A172 (cell line): ENCODE measurements around the gene MAPKAPK3. TPM values are rescaled to one million over a fixed set of nuclear protein-coding genes. Genes with fewer than 3 reads are reported as not detected.

Source experiments
- DNase-seq: peaks from one replicate; pipeline ENCODE4 v3.0.0-alpha.2; 2015; ENCODE audit warnings: low spot score
- total RNA-seq: library from RNA; depleted of rRNA; stranded (reverse); fragments of >200 nt; shearing (Covaris generic); gene quantifications from 2 replicates; pipeline ENCODE4 v1.2.3, GENCODE V29; 2014

The MAPKAPK3 gene
- total RNA-seq, 1 experiment from 2014 or later = 78.1 TPM

DNA sequence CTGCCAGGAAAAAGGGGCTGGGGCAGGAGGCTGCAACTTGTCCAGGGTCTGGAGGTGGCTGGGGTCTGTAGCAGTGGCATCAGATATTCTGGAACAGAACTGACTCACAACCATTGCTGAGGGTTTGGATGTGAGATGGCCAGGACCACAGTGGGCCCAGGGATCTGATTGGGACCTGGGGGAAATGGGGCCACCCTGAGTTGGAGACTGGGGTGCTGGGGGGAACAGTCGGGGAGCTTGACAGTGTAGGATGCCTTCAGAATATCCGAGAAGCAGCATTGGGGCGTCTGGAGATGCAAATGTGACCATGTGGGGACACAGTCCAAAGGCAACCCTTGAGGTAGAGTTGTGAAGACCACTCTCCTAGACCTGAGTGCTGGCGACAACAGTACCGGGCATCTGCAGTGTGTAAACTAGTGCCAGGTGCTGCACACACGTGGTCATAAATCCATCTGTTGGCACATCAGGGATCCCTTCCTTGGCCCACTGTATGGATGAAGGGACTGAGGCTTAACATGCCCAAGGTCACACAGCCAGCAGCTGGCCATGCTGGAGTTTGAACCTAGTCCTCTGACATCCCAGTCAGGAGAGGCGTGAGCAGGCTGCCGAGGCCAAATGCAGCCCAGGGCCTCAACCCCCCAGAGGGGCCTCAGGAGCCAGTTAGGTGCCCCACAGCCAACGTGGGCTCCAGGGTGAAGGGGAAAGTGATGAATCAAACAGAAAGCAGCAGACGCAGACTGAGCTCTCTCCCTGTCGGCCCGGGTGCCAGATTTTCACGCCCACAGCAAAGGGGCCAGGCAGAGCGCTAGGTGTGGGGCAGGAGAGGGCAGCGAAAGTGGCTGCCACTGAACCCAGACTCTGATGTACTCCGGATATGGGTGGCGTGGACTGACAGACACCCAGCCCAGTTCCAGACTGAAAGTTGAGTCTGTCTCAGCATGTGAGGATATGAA is 28.9 kb upstream of the MAPKAPK3 start:
- no peak for DNase-seq

DNA sequence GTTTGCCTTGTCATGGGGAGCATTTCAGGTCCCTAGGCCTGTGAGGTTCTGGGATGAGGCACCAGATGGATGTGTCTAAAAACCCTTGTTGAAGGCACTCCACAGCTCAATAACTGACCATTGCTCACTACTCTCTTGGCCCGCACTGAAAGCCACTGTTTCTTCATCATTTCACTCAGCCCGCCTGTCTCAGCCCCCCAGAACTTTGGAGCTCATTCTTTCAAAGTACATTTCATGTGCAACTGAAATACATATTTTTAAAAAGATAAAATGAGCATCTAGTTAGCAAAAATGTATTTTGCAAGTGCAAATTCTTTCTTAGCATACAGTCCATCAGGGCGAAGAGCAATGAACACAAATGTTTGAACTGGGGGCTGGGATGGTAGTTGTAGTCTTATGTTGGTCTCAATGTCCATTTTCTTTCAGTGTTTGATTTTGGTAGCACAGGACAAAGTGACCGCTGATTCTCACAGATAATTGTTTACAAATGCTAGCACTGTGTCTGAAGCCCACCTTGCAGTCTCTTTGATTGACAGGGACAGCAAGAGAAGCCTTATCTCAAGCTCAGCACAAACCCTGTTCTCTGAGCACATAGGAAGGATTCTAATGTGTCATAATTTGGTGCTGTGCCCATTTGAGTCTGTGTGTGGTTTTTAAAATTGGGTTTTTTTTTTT is 28.1 kb upstream of the MAPKAPK3 start:
- DNase-seq = no peak

DNA sequence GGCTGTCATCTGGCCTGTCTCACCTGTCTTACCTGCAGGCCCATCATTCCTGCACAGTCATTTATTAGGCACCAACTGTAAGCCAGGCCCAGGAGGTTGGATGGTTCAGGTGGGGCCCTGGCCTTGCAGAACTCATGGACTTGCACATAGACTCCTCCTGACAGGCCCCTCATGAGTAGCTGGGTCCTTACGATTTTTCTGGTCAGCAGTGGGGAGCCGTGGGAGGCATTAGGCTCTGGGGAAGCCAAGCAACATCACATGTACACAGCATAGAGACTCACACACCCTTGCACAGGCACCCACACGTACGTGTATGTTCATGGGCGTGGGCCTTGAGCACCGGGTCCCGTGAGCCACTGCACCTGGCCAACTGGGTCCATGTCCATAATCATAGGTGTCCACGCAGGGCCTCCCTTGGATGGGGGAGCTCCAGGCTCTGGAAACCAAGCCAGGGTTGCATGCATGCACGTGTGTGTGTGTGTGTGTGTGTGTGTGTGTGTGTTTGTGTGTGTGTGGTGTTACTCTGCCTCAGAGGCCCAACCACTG is 25.7 kb upstream of the MAPKAPK3 start:
- DNase-seq = no peak

DNA sequence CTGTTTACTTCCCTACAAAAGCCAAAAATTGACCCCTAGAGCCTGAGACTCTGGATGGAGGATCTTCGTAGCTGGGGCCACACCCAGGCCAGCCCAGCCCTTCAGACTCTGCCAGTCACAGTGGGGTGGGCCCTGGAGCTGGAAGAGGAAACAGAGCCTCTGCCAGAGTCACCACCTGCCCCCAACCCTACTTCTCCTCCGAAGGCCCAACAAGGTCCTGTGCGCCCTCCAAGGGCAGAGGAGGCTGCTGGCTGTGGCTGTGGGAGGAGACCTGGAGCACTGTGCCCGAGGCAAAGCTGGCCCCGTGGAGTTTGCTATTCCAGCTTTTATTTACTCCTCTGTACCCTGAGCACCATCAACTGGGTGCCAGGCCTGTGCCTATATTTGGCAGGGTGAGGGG is 24.4 kb upstream of the MAPKAPK3 start:
- DNase-seq = no peak

DNA sequence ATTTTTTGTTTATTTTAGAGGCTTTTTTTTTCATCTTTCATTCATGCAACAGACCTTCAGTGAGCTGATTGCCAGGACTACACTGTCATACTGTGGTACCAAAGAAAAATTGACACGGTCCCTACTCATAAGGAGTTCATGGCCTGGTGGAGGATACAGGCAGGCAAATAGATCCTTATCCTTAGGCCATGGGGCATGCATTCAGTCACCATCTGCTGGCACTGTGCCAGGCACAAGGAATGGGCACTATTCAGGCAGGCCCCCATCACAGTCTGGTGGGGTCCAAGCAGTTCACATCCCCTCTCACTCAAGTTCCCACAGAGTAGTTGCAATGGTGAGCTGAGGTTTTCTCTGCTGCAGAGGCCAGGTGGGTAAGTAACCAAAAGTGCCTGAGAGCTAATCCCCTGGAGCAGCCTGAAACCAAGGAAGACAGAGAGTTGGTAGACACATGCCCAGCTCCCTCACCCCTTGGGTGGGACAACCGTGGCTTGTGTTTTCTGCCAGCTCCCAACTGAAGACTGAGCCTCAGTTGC is 22.6 kb upstream of the MAPKAPK3 start:
- DNase-seq = no peak

DNA sequence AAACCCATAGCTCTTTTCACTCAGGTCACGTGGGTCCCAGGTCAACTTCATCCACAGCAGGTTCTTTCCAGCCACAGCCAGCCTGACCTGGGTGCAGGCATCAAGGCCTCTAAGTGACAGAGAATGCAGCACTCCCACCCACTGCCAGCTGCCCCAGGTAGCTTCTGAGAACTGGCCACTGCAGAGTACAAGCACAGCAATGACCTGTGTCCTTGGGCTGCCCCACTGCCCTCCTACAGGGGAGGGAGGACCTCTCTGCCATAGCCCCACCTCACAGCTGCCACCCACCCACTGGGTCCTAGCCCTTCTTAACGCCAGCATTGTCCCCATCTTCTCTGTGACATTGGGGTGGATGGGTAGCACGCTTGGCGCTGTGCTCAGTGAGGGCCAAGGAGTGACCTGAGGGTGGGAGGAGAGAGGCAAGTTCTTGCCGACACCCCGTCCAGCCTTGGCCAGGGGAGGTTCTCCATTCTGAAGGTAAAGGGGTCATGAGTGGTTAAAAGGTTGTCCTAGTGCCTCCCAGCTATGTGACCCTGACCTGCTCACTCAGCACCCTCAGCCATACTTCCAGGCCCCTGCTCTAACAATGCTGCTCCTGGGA is 17.7 kb upstream of the MAPKAPK3 start:
- DNase-seq = no peak

DNA sequence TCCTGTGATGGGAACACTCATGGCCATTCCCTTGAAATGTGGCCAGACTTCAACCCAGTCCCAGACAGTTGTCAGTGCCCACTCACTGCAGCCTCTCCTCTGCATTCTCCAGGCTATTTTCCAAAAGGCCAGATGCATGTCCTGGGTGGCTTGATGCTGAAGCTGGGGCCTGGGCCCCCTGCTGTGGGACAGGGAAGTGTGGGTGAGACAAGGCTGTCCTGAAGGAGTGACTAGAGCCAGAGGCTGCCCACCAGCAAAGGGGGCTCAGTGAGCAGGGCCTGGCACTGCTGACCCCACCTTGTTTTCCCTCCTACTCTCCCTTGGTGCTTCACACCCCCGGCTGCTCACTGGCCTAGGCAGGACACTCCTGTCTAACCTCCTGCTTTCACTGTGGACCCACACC is 17.2 kb upstream of the MAPKAPK3 start:
- DNase-seq = no peak

DNA sequence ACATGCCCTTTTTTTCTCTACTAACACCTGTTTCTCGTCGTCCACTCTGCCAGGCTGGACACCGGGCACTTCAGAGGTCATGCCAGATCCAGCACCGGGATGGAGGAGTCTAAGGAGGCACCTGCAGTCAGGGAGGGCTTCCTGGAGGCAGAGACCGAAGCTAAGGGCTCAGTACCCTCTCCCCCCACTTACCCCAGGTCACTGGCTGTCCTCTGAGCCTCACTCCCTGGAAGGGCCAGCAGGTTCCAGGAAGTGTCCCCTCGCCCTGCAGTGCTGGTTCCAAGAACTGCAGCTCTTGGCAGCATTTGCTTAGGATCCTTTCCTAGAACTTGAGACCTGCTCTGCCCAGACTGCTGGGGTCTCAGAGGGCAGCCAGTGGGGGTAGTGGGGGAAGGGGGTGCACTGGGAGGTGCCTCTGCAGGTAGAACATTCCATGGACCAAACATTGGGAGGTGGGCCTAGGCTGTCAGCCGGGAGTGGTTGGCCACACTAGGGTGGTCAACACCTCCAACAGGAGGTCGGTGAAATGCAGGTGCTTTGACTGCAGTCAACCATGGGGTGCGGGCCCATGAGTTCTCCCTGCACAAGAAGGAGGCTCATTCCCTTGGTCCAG is 16.7 kb upstream of the MAPKAPK3 start:
- no peak for DNase-seq

DNA sequence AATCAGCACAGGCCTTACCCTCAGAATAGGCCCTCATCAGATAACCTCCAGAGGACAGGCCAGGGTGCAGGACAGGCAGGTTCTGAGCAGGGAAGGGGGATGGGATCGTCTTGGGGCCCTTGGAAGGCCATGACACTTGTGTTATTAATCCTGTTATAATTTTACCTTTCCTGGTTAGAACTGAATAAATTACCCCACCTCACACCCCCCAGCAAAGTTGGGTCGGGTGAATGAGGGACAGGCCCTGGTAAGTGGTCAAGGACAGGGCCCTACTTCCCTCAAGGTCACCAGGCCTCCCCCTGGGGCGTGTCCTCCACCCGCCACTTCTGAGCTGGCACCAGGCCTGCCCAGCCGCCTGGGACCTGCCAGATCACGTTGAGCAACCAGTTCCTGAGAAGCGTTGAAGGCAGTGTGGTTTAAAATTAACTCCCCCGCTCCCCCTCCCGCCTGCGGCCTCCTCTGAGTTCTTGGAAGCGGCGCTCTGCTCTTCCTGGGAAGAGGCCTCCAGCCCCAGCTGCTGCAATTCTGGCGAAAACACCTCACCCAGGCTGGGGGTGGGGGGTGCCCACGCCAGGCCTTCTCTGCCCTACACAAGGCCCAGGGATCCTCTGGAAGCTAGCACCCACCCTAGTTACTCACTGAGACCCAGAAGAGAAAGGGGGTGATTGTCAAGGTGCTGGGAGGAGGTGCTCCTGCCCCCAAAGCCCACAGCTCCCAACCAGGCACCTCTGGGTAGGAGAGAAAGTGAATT is 15.9 kb upstream of the MAPKAPK3 start:
- peak; percentile 91 for DNase-seq

DNA sequence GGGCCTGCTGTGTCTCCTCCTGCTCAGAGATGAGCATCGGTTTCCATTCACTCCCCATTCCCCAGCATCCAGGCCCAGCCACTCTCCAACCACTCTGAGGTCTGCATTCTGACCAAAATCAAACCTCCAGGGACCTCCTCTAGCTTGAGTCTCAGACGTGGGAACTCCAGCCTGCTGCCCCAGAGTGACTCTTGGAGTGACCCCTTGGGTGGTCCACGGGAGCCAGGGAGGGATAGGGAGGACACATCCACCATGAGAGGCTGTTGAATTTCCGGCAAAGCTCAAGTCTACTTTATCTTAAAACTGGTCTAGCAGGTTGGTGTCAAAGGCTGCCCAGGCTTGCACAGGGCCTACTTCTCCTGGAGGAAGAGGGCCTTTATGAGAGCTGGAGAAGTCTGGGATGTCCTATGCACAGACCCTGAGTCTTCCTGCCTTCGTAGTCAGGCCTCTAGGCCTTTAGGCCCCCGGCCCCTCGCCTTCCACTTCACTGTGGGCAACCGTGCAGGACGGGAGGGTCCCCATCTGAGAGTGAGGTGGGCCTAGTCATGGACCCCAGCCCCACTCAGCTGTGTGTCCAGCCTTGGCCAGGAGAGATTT is 14.3 kb upstream of the MAPKAPK3 start:
- no peak for DNase-seq

DNA sequence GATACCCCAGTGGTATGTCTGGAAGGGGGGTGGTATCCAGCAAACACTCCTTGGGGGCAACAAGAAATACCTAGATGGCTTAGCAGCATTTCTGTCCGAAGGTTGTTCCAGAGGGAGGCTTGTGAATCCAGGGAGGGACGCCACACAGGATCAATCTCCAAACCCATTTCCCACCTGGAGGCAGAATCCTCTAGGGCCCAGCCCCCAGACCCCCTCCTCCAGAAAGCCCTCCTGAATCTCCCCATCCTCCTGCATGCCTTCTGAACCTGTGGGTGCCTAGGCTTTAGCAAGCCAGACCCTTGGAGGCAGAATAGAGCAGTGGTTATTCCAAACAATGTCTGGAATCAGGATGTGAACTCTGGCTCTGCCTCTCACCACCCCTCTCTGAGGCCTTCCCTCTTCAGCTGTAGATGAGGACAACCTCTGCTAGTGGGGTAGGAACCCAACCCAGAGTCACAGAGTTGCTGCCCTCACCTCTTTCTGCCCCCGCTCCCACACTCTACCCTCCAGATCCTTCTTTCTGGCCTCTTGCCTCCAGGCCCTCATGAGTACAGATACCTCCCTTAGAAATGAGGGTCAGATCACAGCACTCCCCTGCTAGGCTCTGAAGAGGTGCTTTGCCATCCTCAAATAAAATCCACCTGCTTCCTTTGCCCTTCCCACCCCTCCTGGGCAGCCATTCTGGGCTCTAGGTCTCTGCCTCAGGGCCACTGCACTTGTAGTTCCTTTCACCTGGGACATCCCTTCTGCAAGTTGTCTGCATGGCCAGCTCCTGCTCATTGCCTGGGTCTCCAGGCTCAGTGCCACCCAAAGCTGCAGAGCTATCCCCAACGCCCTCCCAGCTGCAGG is 13.5 kb upstream of the MAPKAPK3 start:
- DNase-seq = no peak

DNA sequence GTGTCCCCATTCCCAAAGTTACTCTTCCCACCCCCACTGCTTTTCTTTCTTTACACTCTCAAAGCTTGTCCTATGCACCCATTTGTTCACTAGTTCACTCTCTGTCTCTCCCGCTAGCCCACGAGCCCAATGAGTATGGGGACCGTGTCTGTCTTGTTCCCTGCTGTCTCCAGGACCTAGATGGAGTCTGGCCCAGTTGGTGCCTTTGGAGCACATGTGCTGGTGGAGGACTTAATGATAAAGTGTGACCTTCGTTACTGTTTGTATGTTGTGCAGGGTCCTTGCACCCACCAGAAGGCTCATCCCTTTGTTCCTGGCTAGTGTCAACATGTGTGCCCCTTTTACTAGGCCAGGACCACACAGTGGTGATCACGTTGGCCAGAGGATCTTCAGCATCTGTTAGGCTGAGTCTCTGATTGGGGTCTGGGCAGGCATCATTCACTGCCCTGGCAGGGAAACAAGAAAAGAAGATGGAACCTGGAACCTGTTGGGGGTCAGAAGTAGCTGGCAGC is 12.8 kb upstream of the MAPKAPK3 start:
- no peak for DNase-seq

DNA sequence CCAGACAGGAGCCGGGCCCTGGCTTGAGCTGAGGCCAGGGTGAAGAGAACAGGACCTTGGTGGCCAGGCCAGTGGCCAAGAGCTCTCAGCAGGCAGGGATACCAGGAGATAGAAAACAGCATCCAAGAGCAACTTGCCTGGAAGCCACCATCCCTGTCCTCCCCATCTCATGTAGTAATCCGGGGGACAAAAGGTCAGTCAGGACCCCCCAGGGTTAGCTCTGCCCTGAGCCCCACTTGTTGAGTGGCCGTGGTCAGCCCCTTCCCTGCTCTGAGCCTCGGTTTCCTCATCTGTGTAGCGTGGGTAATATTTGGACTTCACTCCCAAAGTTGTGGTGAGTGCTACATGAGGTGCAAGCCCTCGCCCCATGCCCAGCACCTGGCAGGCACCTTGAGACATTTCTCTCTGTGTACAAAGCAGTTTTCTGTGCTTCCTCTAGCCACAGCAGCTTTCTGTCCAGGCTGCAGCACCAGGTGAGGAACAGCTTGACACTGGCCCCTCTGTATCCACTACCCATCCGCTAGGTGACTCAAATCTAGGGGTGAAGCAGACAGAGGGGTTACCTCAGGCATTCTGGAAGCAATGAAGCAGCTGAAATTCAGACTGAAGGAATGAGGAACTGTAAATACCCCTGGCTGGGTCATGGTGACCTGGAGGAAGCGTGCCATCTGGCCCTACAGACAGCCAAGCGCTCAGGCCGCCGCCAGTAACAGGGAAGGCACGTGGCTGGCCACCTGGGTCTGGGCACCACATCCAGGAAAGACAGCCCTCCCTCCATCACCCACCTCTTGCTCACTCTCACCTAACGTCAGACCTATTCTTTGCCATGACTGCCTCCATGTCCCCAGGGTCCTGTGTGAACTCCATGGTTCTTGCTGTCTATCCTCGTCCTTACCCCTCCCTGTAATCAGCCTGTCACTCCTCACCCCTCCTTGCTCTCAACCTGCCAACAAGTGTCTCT is 12.0 kb upstream of the MAPKAPK3 start:
- no peak for DNase-seq

DNA sequence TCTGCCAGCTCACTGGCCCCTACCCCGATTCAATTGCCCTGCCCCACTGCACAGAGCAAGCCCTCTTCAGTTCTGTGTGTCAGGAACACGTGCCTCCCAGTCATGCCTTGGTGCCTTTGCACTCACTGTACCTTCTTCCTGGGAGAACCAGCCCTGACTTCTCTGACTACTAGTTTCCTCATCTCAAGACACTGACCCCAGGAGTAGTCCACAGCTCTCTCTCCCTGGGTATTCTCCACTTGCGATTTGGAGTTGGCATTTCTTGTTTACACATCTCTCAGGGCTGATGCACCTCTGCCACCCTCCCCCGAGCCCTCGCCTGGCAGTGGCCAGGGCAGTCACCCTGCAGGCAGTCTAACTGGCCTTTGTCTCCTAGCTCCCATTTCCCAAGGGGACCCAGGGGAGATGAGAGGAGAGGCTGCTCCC is 11.0 kb upstream of the MAPKAPK3 start:
- no peak for DNase-seq

DNA sequence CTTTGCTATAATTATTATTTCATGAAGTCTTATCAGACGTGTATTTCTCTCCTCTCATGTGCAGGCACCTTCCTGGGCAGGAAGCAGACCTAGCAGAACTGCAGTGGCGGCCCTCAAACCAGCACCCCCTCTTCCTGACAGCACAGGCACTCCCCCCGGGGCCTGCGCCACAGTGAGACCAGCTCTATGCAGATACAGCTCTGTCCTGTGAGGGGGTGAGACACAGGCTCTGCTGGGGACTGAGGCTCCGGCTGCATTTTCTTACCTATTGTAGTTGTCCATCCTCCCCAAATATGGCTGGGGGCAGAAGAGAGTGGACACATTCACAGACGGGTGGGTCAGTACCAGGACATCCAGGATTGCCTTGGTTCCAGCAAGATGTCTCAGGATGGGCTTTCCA is 10.4 kb upstream of the MAPKAPK3 start:
- DNase-seq = no peak

DNA sequence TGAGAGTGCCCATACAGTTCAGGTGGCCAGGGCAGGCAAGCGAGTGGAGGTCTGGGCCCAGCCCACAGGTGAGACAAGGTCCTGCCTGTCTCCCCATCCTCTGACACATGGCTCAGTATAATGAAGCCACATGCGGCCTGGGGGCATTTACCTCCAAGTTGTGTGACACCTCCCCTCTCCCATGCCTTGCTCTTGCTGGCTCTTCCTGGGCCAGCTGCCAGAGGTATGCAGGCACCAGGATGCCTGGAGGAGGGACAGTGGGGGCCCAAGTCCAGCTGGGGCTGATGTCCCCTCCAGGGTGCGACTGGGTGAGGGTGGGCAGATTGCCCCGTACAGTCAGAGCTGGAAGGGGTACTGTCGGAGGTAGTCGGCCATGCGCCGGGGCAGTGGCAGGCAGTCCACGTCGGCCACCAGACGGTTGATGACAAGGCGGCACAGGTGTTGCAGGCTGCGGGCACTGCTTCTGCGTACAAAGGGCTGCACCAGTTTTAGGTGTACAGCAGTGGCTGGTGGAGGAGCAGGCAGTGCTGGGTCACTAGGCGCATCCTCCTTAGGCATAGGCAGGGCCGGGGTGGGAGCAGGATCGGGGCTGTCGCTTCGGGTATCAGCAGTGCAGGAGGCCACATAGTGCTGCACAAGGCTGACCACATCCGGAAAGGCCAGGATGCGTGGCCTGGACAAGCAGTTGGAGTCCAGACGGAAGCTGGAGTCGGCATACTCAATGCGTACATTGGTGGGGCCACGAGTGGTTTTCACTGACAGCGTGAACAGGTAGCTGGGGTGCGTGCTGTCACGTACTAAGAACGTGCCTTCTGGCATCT is 9.5 kb upstream of the MAPKAPK3 start:
- no peak for DNase-seq

DNA sequence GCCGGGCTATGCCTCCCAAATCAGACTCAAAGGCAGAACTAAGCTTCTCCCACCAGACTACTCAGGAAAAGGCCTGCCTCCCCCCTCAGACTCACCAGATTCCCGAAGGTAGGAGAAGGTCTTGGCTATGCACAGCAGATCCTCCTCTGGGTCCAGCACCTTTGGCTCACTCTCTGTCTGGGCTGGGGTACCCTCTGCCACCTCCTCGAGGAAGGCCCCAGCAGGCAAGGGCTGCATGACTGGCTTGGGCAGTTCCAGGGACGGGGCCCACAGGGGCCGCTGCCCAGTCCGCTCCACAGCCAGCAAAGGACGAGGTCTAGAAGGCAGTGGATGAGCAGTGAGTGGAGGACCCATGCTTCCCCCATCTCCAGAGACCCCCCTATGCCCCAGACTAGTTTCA is 8.7 kb upstream of the MAPKAPK3 start:
- DNase-seq = no peak
